Mononuclear cell (primary cell): ENCODE measurements around the gene CYTH4. TPM values are rescaled to one million over a fixed set of nuclear protein-coding genes. Genes with fewer than 3 reads are reported as not detected.
A peak's percentile ranks its signal among the peaks of the same experiment; 100 is the strongest.
"Not testable (repeated sequence)": the region's sequence is repeated elsewhere in the genome, so short reads cannot be mapped to it uniquely, and the experiment has no call there.

Experiments
- H3K27me3 ChIP-seq: 2 replicates; pipeline ENCODE4 v1.6.0; 2011; ENCODE audit warnings: low read length, control low read depth; ENCODE audit not compliant: insufficient read depth
- H3K4me1 ChIP-seq: 2 replicates; pipeline ENCODE4 v1.5.1; 2011; ENCODE audit warnings: mild to moderate bottlenecking, low read length, control low read depth; ENCODE audit not compliant: insufficient read depth
- H3K4me3 ChIP-seq: 2 replicates; pipeline ENCODE4 v1.5.1; 2011; ENCODE audit warnings: mild to moderate bottlenecking, low read length, moderate library complexity
- H3K9me3 ChIP-seq: 2 replicates; pipeline ENCODE4 v1.5.1; 2011; ENCODE audit warnings: low read depth, mild to moderate bottlenecking, control low read depth, low read length
- total RNA-seq: library from RNA; depleted of rRNA; stranded (reverse); fragments of >200 nt; gene quantifications from one replicate; pipeline ENCODE4 v1.2.3, GENCODE V29; 2012

CYTH4 gene
- total RNA-seq, 1 donor, result 124 TPM

DNA sequence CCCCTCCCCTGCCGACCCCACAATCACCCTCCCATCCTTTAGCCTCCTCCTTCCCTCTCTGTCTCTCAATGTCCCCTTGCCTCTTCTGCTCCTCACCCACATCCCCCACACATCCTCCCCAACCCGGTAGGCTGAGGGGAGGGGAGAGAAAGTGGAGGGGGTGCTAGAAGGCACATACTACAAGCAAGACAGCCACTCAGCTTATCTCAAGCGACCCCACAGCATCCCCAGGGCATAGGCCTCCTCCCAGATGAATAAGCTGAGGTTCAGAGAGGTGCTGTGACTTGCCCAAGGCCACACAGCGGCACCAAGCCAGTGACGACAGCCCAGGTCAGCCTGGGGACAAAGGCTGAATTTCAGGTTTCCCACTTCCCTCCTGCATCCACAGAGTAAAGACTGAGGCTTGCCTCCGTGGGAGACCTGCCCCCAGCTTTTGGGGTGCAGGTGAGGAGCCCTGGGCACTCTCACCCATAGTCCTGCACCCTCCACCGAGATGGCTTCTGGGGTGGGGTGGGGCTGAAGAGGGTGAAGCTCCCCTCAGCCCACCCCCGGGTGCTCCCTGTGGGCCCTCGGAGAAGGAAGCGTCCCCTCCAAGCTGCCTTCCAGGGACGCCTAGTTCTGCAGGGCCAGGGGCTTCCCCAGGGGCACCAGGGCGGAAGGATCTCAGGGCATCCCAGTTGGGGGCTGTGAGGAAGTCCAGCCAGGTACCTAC lies 38.8 kb upstream of the CYTH4 start:
- Histone ChIP-seq H3K27me3 (no peaks in the 10 kb centered on the region), H3K4me3 (peak overlapping the region; percentile 98), H3K4me1 (peaks cover 57% of the 10 kb centered on the region), H3K9me3 (no peaks in the 10 kb centered on the region)

DNA sequence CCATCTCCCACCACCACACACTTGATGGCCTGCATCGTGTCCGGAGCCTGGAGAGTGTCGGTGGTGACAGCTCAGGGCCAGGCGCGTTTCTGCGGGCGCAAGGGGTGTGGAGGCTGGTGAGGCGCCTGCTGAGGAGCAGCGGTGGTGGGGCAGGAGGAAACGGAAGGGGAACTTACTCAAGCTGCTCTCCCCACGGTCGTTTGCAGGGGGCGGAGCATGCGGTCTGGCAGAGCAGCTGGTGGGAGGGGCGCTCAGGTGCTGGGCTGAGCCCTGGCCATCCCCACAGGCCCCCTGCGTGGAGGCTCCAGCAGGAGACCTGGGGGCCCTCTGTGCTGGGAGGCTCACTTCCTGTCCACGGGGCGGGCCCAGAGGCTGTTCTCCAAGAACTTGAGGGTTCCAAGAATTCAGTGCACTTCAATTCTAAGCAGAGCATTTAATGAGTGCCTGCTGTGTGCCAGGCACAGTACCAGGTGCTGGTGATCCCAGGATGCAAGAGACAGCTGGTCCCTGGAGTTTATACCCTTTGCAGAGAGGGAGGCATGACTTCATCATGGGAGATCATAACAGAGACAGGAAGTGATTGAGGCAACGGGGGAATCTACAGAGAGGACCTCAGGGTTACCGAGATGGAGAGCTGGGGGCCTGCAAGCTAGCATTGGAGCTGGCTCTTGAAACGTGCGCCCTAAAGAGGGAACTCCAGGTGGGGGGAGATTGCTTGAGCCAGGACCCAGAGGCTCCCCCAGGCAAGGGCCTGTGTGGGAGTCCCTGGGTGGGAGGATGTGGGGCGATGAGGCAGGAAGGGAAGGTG lies 38.0 kb upstream of the CYTH4 start, which contains the start of gene RAC2:
Gene RAC2, minus strand, starts transcription at position 156 of the 808 bp plus-strand sequence. Its CDS starts 121 bp downstream, at position 35.
- no peaks in the 10 kb centered on the region for H3K9me3 ChIP-seq
- H3K4me1 ChIP-seq, result peaks cover 49% of the 10 kb centered on the region
- H3K4me3 ChIP-seq, result peak within 1 kb of the TSS; percentile 98
- no peaks in the 10 kb centered on the region for H3K27me3 ChIP-seq

DNA sequence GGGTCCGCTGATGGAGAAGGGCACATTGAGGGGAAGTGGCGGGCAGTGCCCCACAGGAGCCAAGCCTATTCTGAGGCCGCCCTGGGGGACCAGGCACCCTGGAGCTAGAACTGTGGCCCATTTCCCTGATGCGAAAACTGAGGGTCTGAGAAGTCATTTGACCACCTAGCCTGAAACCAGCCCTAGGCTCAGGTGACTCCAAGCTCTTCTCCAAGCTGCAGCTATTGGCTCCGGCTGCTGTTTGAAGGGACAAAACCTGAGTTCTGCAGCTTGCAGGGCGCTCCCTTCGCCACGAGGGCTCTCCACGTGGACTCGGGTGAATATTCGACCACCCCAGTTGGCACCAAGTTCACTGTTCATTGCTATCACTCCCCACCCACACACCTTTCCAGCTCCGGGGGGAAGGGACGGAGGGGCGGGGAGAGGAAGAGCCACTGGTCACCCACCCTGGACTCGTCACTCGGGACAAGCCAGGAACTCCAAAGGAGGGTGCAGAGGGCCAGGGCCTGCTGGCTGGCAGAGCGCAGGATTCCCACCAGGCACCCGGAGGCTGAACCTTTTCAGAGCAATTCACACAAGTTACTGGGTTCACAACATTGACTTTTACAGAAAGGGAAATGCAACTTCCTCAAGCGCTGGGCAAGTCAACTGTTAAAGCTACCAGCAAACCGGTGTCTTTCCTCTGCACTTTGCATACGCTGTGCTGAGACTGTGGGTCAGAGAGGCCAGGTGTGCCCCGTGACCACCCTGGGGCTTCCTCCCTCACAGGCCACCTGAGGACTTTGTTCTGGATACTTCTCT lies 37.2 kb upstream of the CYTH4 start:
- H3K27me3 ChIP-seq, result no peaks in the 10 kb centered on the region
- H3K9me3 ChIP-seq, result no peaks in the 10 kb centered on the region
- peaks cover 41% of the 10 kb centered on the region for H3K4me1 ChIP-seq
- H3K4me3 ChIP-seq, result peak overlapping the region; percentile 17

DNA sequence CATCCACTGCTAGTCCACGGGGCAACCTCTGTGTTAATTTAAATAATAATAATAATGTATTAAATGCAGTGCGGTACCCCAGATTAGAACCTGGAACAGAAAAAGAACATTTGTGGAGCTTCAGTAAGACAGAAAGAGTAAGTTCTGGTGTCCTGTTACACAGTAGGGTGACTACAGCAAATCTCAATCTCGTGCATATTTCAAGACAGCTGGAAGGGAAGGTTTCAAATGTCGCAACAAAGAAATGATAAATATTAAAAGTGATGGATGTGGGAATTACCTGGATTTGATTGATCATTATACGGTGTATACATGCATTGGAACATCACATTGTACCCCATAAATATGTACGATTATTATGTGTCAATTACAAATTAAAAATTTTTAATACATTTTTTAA lies 36.6 kb upstream of the CYTH4 start:
- Histone ChIP-seq H3K27me3 (no peaks in the 10 kb centered on the region), H3K4me3 (no peak overlapping the region), H3K4me1 (peaks cover 35% of the 10 kb centered on the region), H3K9me3 (no peaks in the 10 kb centered on the region)

DNA sequence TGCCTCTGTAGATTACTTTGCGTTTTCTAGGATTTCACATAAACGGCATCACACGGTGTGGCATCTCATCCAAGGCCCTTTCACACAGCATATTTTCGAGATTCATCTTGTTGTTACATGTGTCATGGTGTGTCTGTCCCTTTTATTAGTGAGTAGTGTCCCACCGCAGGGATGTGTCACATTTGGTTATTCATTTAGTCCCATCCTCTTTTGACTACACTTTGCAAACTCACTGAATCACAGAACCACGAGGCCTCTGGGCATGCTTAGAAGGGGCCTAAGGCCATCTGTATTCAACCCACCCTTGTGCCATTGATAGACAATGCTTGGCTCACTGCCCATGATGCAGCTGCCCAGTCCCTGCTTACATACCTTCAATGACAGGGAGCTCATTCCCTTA lies 34.1 kb upstream of the CYTH4 start:
- no peaks in the 10 kb centered on the region for H3K9me3 ChIP-seq
- no peaks in the 10 kb centered on the region for H3K27me3 ChIP-seq
- peaks cover 20% of the 10 kb centered on the region for H3K4me1 ChIP-seq
- no peak overlapping the region for H3K4me3 ChIP-seq

DNA sequence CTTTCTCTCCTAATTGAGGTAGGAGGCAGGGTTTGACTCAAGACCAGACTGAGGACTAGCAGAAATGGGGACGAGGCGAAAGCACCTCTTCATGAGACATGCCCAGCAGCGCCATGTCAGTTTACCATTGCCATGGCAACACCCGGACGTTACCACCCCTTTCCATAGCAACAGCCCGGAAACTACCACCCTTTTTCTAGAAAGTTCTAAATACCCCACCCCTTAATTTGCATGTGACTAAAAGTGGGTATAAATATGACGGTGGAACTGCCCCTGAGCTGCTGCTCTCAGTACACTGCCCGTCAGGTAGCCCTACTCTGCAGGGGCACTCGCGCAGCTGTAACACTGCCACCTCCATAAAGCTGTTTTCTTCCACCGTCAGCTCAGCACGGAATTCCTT lies 32.3 kb upstream of the CYTH4 start:
- no peaks in the 10 kb centered on the region for H3K9me3 ChIP-seq
- peaks cover 9% of the 10 kb centered on the region for H3K4me1 ChIP-seq
- H3K27me3 ChIP-seq, result no peaks in the 10 kb centered on the region
- H3K4me3 ChIP-seq, result no peak overlapping the region

DNA sequence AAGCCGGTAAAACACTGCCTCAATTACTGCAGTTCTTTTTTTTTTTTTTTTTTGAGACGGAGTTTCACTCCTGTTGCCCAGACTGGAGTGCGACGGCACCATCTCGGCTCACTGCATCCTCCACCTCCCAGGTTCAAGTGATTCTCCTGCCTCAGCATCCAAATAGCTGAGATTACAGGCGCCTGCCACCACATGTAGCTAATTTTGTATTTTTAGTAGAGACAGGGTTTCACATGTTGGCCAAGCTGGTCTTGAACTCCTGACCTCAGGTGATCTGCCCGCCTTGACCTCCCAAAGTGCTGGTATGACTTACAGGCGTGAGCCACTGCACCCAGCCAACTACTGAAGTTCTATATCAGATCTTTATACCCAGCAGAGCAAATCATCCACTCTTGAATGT lies 30.5 kb upstream of the CYTH4 start:
- not testable (repeated sequence) for H3K9me3 ChIP-seq, H3K4me1 ChIP-seq, H3K4me3 ChIP-seq, H3K27me3 ChIP-seq

DNA sequence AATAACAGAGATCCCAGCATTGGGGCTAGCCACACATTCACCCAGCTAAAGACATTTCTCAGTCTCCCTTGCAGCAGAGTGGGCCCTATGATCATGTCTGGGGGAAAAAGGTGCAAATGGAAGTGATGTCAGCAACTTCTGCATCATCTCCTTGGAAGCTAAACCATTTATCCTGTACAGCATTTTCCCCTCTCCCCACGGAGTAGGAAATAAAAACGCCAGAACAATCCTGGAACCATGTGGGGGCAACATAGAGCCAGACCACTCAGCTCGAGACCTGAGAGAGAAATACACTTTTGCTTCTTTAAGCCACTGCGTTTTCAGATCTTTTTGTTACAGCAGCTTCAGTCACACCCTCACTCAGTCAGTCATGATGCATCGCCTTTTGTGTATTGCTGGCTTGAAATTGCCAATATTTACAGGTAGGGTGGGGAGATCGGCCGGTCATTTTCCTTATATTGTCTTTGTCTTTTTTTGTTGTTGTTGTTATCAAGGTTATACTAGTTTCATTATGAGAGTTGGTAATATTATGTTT lies 29.1 kb upstream of the CYTH4 start:
- no peaks in the 10 kb centered on the region for H3K9me3 ChIP-seq
- H3K27me3 ChIP-seq, result no peaks in the 10 kb centered on the region
- no peak overlapping the region for H3K4me3 ChIP-seq
- no peaks in the 10 kb centered on the region for H3K4me1 ChIP-seq

DNA sequence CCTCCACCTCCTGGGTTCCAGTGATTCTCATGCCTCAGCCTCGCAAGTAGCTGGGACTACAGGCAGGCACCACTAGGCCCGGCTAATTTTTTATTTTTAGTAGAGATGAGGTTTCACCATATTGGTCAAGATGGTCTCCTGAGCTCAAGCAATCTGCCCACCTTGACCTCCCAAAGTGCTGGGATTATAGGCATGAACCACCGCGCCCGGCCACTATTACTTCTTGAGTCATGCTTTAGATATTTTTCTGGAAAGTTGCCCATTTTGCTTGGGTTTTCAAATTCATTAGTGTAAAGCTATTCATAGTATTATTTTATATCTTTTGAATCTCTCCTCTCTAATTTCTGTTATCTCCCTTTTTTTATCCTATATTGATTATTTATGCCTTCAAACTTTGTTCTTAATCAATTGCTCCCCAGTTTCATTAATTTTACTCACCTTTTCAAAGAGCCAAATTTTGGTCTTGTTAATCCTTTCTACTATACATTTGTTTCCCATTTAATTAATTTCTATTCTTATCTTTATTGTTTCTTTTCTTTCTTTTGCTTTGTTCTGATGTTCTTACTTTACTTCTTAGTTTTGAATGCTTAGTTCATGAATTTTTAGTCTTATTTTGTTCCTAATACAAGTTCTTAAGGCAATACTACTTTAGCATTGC lies 28.0 kb upstream of the CYTH4 start:
- Histone ChIP-seq H3K27me3 (no peaks in the 10 kb centered on the region), H3K9me3 (no peaks in the 10 kb centered on the region), H3K4me3 (no peak overlapping the region), H3K4me1 (peaks cover 6% of the 10 kb centered on the region)

DNA sequence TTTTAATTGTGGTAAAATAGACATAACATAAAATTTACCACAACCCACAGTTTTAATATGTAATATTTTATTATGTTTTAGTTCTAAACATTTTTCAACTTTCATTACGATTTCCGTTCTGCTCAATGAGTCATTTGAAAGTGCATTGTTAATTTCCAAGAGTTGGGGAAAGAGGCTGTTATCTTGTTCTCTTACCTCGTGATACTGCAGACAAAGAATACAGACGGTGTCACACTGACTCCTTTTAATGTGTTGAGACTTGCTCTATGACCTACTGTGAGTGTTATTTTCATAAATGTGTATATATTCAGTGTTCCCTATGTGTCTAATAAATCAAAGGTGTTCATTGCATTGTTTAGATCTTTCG lies 27.5 kb upstream of the CYTH4 start:
- Histone ChIP-seq H3K9me3 (no peaks in the 10 kb centered on the region), H3K4me1 (peaks cover 11% of the 10 kb centered on the region), H3K27me3 (no peaks in the 10 kb centered on the region), H3K4me3 (no peak overlapping the region)

DNA sequence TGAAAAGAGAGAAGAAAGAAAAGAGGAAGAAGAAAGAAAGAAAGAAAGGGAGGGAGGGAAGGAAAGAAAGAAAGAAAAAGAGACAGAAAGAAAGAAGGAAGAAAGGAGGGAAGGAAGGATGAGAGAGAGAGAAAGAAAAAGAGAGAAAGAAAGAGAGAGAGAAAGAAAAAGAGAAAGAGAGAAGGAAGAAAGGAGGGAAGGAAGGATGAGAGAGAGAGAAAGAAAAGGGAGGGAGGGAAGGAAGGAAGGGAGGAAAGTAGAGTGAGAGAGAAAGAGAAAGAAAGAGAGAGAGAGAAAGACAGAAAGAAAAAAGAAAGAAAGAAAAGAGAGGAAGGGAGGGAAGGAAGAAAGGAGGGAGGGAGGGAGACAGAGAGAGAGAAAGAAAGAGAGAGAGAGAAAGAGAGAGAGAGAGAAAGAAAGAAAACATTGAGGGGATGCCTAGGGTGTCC lies 26.7 kb upstream of the CYTH4 start:
- H3K9me3 ChIP-seq, result no peaks in the 10 kb centered on the region
- no peak overlapping the region for H3K4me3 ChIP-seq
- H3K27me3 ChIP-seq, result no peaks in the 10 kb centered on the region
- H3K4me1 ChIP-seq, result peaks cover 18% of the 10 kb centered on the region

DNA sequence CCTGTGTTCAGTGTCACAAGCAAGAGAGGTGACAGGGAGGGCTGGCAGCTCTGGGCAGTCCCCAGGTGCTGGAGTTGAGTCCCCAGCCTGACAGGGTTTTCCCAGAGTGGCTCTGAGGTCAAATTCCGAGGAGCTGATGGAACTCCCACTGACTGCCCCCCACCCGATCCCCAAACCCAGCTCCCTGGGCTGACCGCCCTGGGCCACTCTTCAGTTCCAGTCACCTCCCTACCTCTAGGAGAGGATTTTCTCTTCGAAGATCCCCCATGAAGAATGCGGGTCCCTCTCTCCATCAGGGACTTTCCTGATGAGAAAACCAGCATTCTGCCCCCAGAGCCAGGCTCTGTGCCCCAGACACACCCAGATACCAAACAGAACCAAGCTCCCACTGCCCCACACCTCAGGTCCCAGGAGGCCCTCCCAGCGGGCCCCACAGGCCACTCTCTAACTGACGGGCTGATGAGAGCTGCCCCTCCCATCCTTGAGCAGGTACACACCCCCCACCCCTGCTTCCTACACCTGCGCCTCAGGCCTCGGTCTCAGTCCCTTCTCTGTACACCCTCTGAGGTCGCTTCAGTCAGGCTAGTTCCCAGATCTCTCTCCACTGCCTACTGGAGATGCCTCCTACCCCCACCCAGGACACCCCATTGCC lies 26.1 kb upstream of the CYTH4 start:
- no peak overlapping the region for H3K4me3 ChIP-seq
- peaks cover 25% of the 10 kb centered on the region for H3K4me1 ChIP-seq
- no peaks in the 10 kb centered on the region for H3K9me3 ChIP-seq
- no peaks in the 10 kb centered on the region for H3K27me3 ChIP-seq

DNA sequence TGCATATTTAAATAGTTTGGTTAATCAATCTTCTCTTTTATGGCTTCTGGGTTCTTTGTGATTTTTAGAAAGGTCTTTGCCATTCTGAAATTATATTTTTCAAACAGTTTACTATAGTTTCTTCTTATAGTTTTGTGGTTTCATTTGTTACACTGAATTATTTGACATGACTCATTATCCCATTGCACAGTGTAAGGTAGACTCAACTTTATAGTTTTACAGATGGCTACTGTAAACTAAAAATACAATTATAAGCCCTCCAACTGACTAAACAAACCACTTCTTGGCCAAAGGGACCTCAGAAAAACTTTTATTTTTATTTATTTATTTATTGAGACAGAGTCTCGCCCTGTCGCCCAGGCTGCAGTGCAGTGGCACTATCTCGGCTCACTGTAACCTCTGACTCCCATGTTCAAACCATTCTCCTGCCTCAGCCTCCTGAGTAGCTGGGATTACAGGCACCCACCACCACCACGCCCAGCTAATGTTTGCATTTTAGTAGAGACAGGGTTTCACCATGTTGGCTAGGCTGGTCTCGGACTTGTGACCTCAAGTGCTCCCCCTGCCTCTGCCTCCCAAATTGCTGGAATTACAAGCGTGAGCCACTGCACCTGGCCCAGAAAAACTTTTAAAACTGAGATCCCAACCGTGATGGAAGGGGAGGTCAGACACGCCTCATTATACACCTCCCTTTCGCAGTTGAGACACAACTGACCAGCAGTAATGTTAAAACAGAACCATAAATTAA lies 24.1 kb upstream of the CYTH4 start:
- Histone ChIP-seq H3K4me1 (peaks cover 25% of the 10 kb centered on the region), H3K4me3 (no peak overlapping the region), H3K27me3 (no peaks in the 10 kb centered on the region), H3K9me3 (no peaks in the 10 kb centered on the region)
